Erythroblast (primary cell): ENCODE data around the gene PGM1.

ENCODE experiments used
- GATA1 ChIP-seq: IDR thresholded peaks from 2 replicates; pipeline ENCODE4 v1.6.1; 2011; ENCODE audit warnings: low read depth, mild to moderate bottlenecking, control low read depth, low read length, moderate library complexity
- POLR2A ChIP-seq: IDR thresholded peaks from 2 replicates; pipeline ENCODE4 v1.6.1; 2011; ENCODE audit warnings: mild to moderate bottlenecking, low read length

- TF ChIP-seq POLR2A, result no peak
- no peak for TF ChIP-seq GATA1
Measured at GRCh38 chr1:63601912-63602311, 8.7 kb downstream of the PGM1 start.
